ENCODE measurements around the gene PLIN5. TPM values are rescaled to one million over a fixed set of nuclear protein-coding genes. Genes with fewer than 3 reads are reported as not detected.

Gene PLIN5
- total RNA-seq, 1 donor from 2014 or later = 0.27 TPM

DNA sequence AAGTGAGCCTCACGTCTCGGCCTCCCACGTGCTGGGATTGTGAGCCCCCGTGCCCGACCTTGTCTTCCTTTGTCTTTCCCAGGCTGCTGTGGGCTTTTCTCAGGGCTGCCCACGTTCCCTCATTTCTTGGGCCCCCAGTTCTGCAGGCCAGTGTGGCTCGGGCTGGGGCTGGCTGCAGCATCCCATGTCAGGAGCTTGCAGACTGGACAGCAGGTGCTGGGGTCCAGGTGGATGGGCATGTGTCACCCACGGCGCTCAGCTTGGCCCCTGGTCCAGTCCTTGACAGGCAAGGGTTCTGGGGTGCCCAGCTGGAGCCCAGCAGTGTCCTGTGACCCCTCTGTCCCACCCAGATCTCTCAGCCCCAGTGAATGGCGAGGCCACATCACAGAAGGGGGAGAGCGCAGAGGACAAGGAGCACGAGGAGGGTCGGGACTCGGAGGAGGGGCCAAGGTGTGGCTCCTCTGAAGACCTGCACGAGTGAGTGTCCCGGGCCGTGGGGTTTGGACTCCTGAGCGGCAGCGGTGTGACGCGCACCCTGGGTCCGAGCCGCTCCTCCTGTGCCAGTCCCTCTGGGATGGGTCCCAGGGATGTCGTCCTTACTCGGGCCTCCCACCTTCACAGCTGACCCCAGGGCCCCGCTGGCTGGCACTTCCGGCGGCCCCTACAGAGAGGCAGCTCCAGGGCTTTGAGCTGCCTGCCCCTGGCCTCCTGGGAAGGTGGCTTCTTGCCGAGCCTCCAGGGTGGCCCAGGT lies 34.0 kb downstream of the PLIN5 start:
- H3K27me3 Mint-ChIP-seq (ENCODE audit: low read depth) = no peaks in the 10 kb centered on the region
- H3K27ac Mint-ChIP-seq = no peak overlapping the region
- no peaks in the 10 kb centered on the region for H3K9me3 Mint-ChIP-seq
- peaks cover 11% of the 10 kb centered on the region for H3K36me3 Mint-ChIP-seq
- H3K4me1 Mint-ChIP-seq = no peaks in the 10 kb centered on the region
- no peak overlapping the region for H3K4me3 Mint-ChIP-seq
- TF ChIP-seq CTCF (IDR thresholded peaks at IDR 0.05; ENCODE audit: unreplicated experiment) = no peak
- DNase-seq (ENCODE audit: low spot score in 2 of 2, unreplicated experiment in 2 of 2) = no peak

DNA sequence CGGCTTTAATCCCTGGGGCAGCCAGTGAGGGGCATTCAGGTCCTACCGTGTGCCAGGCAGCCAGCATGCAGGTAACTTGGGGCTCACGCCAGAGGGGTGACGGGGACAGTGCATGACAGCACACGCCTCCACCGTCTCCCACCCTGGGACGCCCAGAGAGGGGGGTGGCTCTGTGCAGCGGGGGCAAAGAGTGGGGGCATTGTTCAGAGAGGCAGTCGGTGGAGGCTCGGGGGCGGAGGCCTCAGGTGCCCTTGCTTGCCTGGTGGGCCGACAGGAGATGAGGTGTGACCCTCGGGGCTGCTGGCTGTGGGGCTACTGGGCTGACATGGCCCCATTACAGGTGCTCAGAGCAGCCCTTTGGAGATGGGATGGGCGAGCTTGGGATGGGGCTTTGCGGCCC lies 35.2 kb downstream of the PLIN5 start:
- H3K4me1 Mint-ChIP-seq = no peaks in the 10 kb centered on the region
- no peak overlapping the region for H3K4me3 Mint-ChIP-seq
- H3K27ac Mint-ChIP-seq = no peak overlapping the region
- TF ChIP-seq CTCF (IDR thresholded peaks at IDR 0.05; ENCODE audit: unreplicated experiment) = no peak
- H3K36me3 Mint-ChIP-seq = peaks cover 4% of the 10 kb centered on the region
- no peaks in the 10 kb centered on the region for H3K27me3 Mint-ChIP-seq (ENCODE audit: low read depth)
- DNase-seq (ENCODE audit: low spot score in 2 of 2, unreplicated experiment in 2 of 2) = no peak
- H3K9me3 Mint-ChIP-seq = no peaks in the 10 kb centered on the region

- H3K4me1 Mint-ChIP-seq = no peaks in the 10 kb centered on the region
Measured at GRCh38 chr19:4499318-4499717, 35.7 kb downstream of the PLIN5 start.

GRCh38 chr19:4498694-4499093 lies 36.3 kb downstream of the PLIN5 start:
- H3K4me1 Mint-ChIP-seq = no peaks in the 10 kb centered on the region
- no peak overlapping the region for H3K4me3 Mint-ChIP-seq
- DNase-seq (ENCODE audit: low spot score in 2 of 2, unreplicated experiment in 2 of 2) = no peak
- peaks cover 6% of the 10 kb centered on the region for H3K36me3 Mint-ChIP-seq
- no peak for TF ChIP-seq CTCF (IDR thresholded peaks at IDR 0.05; ENCODE audit: unreplicated experiment)
- no peaks in the 10 kb centered on the region for H3K27me3 Mint-ChIP-seq (ENCODE audit: low read depth)
- no peaks in the 10 kb centered on the region for H3K9me3 Mint-ChIP-seq
- H3K27ac Mint-ChIP-seq = no peak overlapping the region

More at GRCh38 chr19:4499318-4499717, 35.7 kb downstream of the PLIN5 start:
- Mint-ChIP-seq H3K27ac (no peak overlapping the region), H3K27me3 (ENCODE audit: low read depth) (no peaks in the 10 kb centered on the region), H3K4me3 (no peak overlapping the region), H3K36me3 (peaks cover 6% of the 10 kb centered on the region), H3K9me3 (no peaks in the 10 kb centered on the region)
- no peak for TF ChIP-seq CTCF (IDR thresholded peaks at IDR 0.05; ENCODE audit: unreplicated experiment)
- no peak for DNase-seq (ENCODE audit: low spot score in 2 of 2, unreplicated experiment in 2 of 2)

- no peak for DNase-seq (ENCODE audit: low spot score in 2 of 2, unreplicated experiment in 2 of 2)
- no peak overlapping the region for H3K27ac Mint-ChIP-seq
- no peak overlapping the region for H3K4me3 Mint-ChIP-seq
- H3K36me3 Mint-ChIP-seq = peaks cover 6% of the 10 kb centered on the region
- H3K9me3 Mint-ChIP-seq = no peaks in the 10 kb centered on the region
- no peak for TF ChIP-seq CTCF (IDR thresholded peaks at IDR 0.05; ENCODE audit: unreplicated experiment)
- no peaks in the 10 kb centered on the region for H3K27me3 Mint-ChIP-seq (ENCODE audit: low read depth)
- H3K4me1 Mint-ChIP-seq = no peaks in the 10 kb centered on the region
Measured at GRCh38 chr19:4497770-4498389, 37.1 kb downstream of the PLIN5 start.
